ENCODE results near the gene ROR1. TPM values are rescaled to one million over a fixed set of nuclear protein-coding genes. Genes with fewer than 3 reads are reported as not detected.

ROR1 gene
- total and polyA plus RNA-seq, 2 donors (not counting 1 experiment from before 2014, with no cell fraction given), result 14.5 to 16.5 TPM

- no peaks in the 10 kb centered on the region for H3K4me1 ChIP-seq (ENCODE audit: control insufficient read depth, extremely low read depth, insufficient read depth, low read length)
- H3K4me2 ChIP-seq (ENCODE audit: extremely low read depth, insufficient read depth, low read length), result no peak overlapping the region
- no peak overlapping the region for H2AFZ ChIP-seq (ENCODE audit: low read length)
- TF ChIP-seq EZH2 (IDR thresholded peaks at IDR 0.05; ENCODE audit: low read length, missing control alignments), result no peak
- TF ChIP-seq, protein P1, sequence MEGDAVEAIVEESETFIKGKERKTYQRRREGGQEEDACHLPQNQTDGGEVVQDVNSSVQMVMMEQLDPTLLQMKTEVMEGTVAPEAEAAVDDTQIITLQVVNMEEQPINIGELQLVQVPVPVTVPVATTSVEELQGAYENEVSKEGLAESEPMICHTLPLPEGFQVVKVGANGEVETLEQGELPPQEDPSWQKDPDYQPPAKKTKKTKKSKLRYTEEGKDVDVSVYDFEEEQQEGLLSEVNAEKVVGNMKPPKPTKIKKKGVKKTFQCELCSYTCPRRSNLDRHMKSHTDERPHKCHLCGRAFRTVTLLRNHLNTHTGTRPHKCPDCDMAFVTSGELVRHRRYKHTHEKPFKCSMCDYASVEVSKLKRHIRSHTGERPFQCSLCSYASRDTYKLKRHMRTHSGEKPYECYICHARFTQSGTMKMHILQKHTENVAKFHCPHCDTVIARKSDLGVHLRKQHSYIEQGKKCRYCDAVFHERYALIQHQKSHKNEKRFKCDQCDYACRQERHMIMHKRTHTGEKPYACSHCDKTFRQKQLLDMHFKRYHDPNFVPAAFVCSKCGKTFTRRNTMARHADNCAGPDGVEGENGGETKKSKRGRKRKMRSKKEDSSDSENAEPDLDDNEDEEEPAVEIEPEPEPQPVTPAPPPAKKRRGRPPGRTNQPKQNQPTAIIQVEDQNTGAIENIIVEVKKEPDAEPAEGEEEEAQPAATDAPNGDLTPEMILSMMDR (conservative IDR thresholded peaks at IDR 0.05 in 1 of 2, IDR thresholded peaks at IDR 0.05 in 1 of 2; ENCODE audit: low read depth in 1 of 2, low read length in 2 of 2), result no peak
- DNase-seq (ENCODE audit: low read depth in 2 of 2), result no peak
- no peaks in the 10 kb centered on the region for H3K79me2 ChIP-seq (ENCODE audit: control insufficient read depth, insufficient read depth, low read length)
- no peaks in the 10 kb centered on the region for H4K20me1 ChIP-seq (ENCODE audit: control insufficient read depth, extremely low read depth, insufficient read depth, low read length)
- no peaks in the 10 kb centered on the region for H3K36me3 ChIP-seq (ENCODE audit: control insufficient read depth, insufficient read depth, low read length)
- no peak overlapping the region for H3K4me3 ChIP-seq (replicated peaks in 1 of 4; ENCODE audit: control extremely low read depth in 1 of 4, insufficient read depth in 1 of 4, low read depth in 3 of 4, low read length in 4 of 4)
- H3K9me3 ChIP-seq (ENCODE audit: control insufficient read depth, insufficient read depth, low read depth, low read length), result no peaks in the 10 kb centered on the region
- no peaks in the 10 kb centered on the region for H3K27me3 ChIP-seq (ENCODE audit: control insufficient read depth, insufficient read depth, low read length)
- no peak overlapping the region for H3K27ac ChIP-seq (ENCODE audit: insufficient read depth, low read length)
- H3K9ac ChIP-seq (ENCODE audit: insufficient read depth, low read length), result no peak overlapping the region
Observed at GRCh38 chr1:63843010-63843409, 69.2 kb downstream of the ROR1 start.

DNA sequence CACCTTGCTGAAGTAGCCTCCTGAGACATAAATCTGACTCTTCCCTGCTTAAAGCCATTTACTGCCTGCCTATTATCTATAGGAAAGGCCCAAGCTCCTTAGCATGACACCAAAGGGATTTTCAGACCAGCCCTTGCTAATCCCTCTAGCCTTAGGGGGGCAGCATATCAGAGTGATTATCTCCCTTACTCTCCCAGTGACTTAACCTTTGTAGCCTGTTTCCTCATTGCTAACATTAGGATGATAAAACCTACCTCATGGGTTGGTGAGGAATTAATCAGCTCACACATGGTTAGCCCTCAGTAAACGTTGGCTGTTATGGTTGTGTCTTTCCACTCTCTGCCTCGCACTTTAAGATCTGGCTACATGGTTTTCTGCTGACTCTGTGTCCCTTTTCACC, 70.1 kb downstream of the ROR1 start:
- no peak overlapping the region for H3K27ac ChIP-seq (ENCODE audit: insufficient read depth, low read length)
- no peak overlapping the region for H3K4me2 ChIP-seq (ENCODE audit: extremely low read depth, insufficient read depth, low read length)
- H2AFZ ChIP-seq (ENCODE audit: low read length), result no peak overlapping the region
- no peak overlapping the region for H3K9ac ChIP-seq (ENCODE audit: insufficient read depth, low read length)
- H3K9me3 ChIP-seq (ENCODE audit: control insufficient read depth, insufficient read depth, low read depth, low read length), result no peaks in the 10 kb centered on the region
- no peaks in the 10 kb centered on the region for H3K36me3 ChIP-seq (ENCODE audit: control insufficient read depth, insufficient read depth, low read length)
- no peaks in the 10 kb centered on the region for H3K4me1 ChIP-seq (ENCODE audit: control insufficient read depth, extremely low read depth, insufficient read depth, low read length)
- no peaks in the 10 kb centered on the region for H3K79me2 ChIP-seq (ENCODE audit: control insufficient read depth, insufficient read depth, low read length)
- H3K27me3 ChIP-seq (ENCODE audit: control insufficient read depth, insufficient read depth, low read length), result no peaks in the 10 kb centered on the region
- H3K4me3 ChIP-seq (replicated peaks in 1 of 4; ENCODE audit: control extremely low read depth in 1 of 4, insufficient read depth in 1 of 4, low read depth in 3 of 4, low read length in 4 of 4), result no peak overlapping the region
- no peak for DNase-seq (ENCODE audit: low read depth in 2 of 2)
- no peaks in the 10 kb centered on the region for H4K20me1 ChIP-seq (ENCODE audit: control insufficient read depth, extremely low read depth, insufficient read depth, low read length)
- TF ChIP-seq, protein P1 (conservative IDR thresholded peaks at IDR 0.05 in 1 of 2, IDR thresholded peaks at IDR 0.05 in 1 of 2; ENCODE audit: low read depth in 1 of 2, low read length in 2 of 2), result no peak
- no peak for TF ChIP-seq EZH2 (IDR thresholded peaks at IDR 0.05; ENCODE audit: low read length, missing control alignments)

DNA sequence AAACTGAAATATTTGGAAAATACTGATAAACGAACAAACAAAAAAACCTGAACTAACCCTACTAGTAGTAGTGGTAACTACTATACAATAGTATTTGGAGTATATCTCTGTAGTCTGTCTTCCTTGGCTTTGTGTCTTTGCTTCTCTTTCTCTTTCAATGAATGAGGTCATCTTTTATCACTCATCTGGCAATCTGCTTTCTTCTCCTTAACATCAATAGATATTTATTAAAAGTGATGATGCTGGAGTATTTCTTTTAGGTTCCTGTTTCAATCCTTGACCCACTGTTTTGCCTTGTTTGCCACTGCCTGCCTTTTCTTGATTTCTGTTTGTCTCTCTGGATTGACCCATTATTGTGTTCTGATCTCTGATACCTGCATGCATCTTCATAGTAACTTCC, 71.5 kb downstream of the ROR1 start:
- H3K27ac ChIP-seq (ENCODE audit: insufficient read depth, low read length), result no peak overlapping the region
- TF ChIP-seq, protein P1 (conservative IDR thresholded peaks at IDR 0.05 in 1 of 2, IDR thresholded peaks at IDR 0.05 in 1 of 2; ENCODE audit: low read depth in 1 of 2, low read length in 2 of 2), result no peak
- TF ChIP-seq EZH2 (IDR thresholded peaks at IDR 0.05; ENCODE audit: low read length, missing control alignments), result no peak
- H3K4me3 ChIP-seq (replicated peaks in 1 of 4; ENCODE audit: control extremely low read depth in 1 of 4, insufficient read depth in 1 of 4, low read depth in 3 of 4, low read length in 4 of 4), result no peak overlapping the region
- H3K4me1 ChIP-seq (ENCODE audit: control insufficient read depth, extremely low read depth, insufficient read depth, low read length), result no peaks in the 10 kb centered on the region
- H3K79me2 ChIP-seq (ENCODE audit: control insufficient read depth, insufficient read depth, low read length), result no peaks in the 10 kb centered on the region
- H4K20me1 ChIP-seq (ENCODE audit: control insufficient read depth, extremely low read depth, insufficient read depth, low read length), result no peaks in the 10 kb centered on the region
- H3K9me3 ChIP-seq (ENCODE audit: control insufficient read depth, insufficient read depth, low read depth, low read length), result no peaks in the 10 kb centered on the region
- no peaks in the 10 kb centered on the region for H3K27me3 ChIP-seq (ENCODE audit: control insufficient read depth, insufficient read depth, low read length)
- no peak overlapping the region for H3K9ac ChIP-seq (ENCODE audit: insufficient read depth, low read length)
- H3K4me2 ChIP-seq (ENCODE audit: extremely low read depth, insufficient read depth, low read length), result no peak overlapping the region
- DNase-seq (ENCODE audit: low read depth in 2 of 2), result no peak
- H2AFZ ChIP-seq (ENCODE audit: low read length), result no peak overlapping the region
- no peaks in the 10 kb centered on the region for H3K36me3 ChIP-seq (ENCODE audit: control insufficient read depth, insufficient read depth, low read length)
